ENCODE results near the gene FCN3. TPM values are rescaled to one million over a fixed set of nuclear protein-coding genes. Genes with fewer than 3 reads are reported as not detected.

The FCN3 gene
- total and polyA plus RNA-seq, 9 of the 15 experiments (the other 6 are each of a cell fraction or from before 2014, with no cell fraction given) = 0.49 TPM; not detected in 8

GRCh38 chr1:27383039-27383605, 8.5 kb upstream of the FCN3 start, which contains the start of gene CD164L2 (continued):
- TF ChIP-seq ZNF239 (CRISPR knock-in tag; IDR thresholded peaks at IDR 0.05) (no peak), GABPB1 (CRISPR knock-in tag; IDR thresholded peaks at IDR 0.05) (peak; percentile 51; the same call in 1 of the 2 replicates), ZBTB2 (IDR thresholded peaks at IDR 0.05) (no peak), PRMT5 (CRISPR knock-in tag; IDR thresholded peaks at IDR 0.05) (no peak), TFAP4 (CRISPR knock-in tag; IDR thresholded peaks at IDR 0.05; ENCODE audit: borderline replicate concordance) (peak; percentile 64; the same call in 1 of the 2 replicates), ZBTB40 (IDR thresholded peaks at IDR 0.05) (no peak), ZBTB40 (CRISPR knock-in tag; IDR thresholded peaks at IDR 0.05) (no peak), ZNF184 (CRISPR knock-in tag; IDR thresholded peaks at IDR 0.05) (no peak), HMGN3 (IDR thresholded peaks at IDR 0.05; ENCODE audit: borderline replicate concordance, extremely low read depth, insufficient read length, low read depth, low read length) (peak; percentile 62), POLR2G (IDR thresholded peaks at IDR 0.05; ENCODE audit: low read depth, low read length) (peak; percentile 66), MEF2D (tag; conservative IDR thresholded peaks at IDR 0.05; ENCODE audit: low read depth) (no peak), SAFB (IDR thresholded peaks at IDR 0.05; ENCODE audit: borderline replicate concordance, low read depth, low read length) (no peak), DPF2 (IDR thresholded peaks at IDR 0.05) (no peak), EHMT2 (IDR thresholded peaks at IDR 0.05) (no peak), KDM5B (IDR thresholded peaks at IDR 0.05; ENCODE audit: insufficient replicate concordance, low read depth, low read length) (peak; percentile 46), PHF8 (IDR thresholded peaks at IDR 0.05; ENCODE audit: borderline replicate concordance, low read length) (peak; percentile 41; the same call in 1 of the 2 replicates), ZNF561 (CRISPR knock-in tag; conservative IDR thresholded peaks at IDR 0.05) (no peak)
